Ishikawa (cell line): ENCODE data around the gene M1AP.

Experiments used
- CEBPB ChIP-seq: IDR thresholded peaks from 2 replicates; pipeline ENCODE4 v1.6.1; 2012
- CREB1 ChIP-seq: IDR thresholded peaks from 2 replicates; pipeline ENCODE4 v1.6.1; 2012; ENCODE audit warnings: low read depth
- EGR1 ChIP-seq: IDR thresholded peaks from 2 replicates; pipeline ENCODE4 v1.6.1; 2012
- EP300 ChIP-seq: IDR thresholded peaks from 2 replicates; pipeline ENCODE4 v1.6.1; 2012; ENCODE audit warnings: borderline replicate concordance
- FOXM1 ChIP-seq: IDR thresholded peaks from 2 replicates; pipeline ENCODE4 v1.6.1; 2012; ENCODE audit warnings: low read depth, borderline replicate concordance
- MAX ChIP-seq: IDR thresholded peaks from 2 replicates; pipeline ENCODE4 v1.6.1; 2012
- NFIC ChIP-seq: IDR thresholded peaks from 2 replicates; pipeline ENCODE4 v1.6.1; 2012
- RAD21 ChIP-seq: IDR thresholded peaks from 2 replicates; pipeline ENCODE4 v1.6.1; 2012; ENCODE audit warnings: low read depth
- REST ChIP-seq: IDR thresholded peaks from 2 replicates; pipeline ENCODE4 v1.6.1; 2012; ENCODE audit warnings: low read depth, mild to moderate bottlenecking
- TAF1 ChIP-seq: IDR thresholded peaks from 2 replicates; pipeline ENCODE4 v1.6.1; 2012; ENCODE audit warnings: low read depth, mild to moderate bottlenecking
- TCF12 ChIP-seq: IDR thresholded peaks from 2 replicates; pipeline ENCODE4 v1.6.1; 2012; ENCODE audit warnings: low read depth
- TEAD4 ChIP-seq: IDR thresholded peaks from 2 replicates; pipeline ENCODE4 v1.6.1; 2012
- USF1 ChIP-seq: IDR thresholded peaks from 2 replicates; pipeline ENCODE4 v1.6.1; 2012
- YY1 ChIP-seq: IDR thresholded peaks from 2 replicates; pipeline ENCODE4 v1.6.1; 2012; ENCODE audit warnings: low read depth
- ZBTB7A ChIP-seq: IDR thresholded peaks from 2 replicates; pipeline ENCODE4 v1.6.1; 2012; ENCODE audit warnings: low read depth

The M1AP gene

GRCh38 chr2:74536166-74536950 lies 111.8 kb downstream of the M1AP start:
- TF ChIP-seq REST (no peak), TCF12 (no peak), CREB1 (no peak), FOXM1 (no peak), EGR1 (no peak), MAX (no peak), TEAD4 (no peak), CEBPB (no peak), RAD21 (no peak), TAF1 (no peak), YY1 (no peak), USF1 (no peak), NFIC (no peak), ZBTB7A (no peak)

GRCh38 chr2:74535440-74535965 lies 112.6 kb downstream of the M1AP start:
- TF ChIP-seq REST, result no peak
- no peak for TF ChIP-seq TAF1
- TF ChIP-seq EP300, result no peak
- TF ChIP-seq ZBTB7A, result no peak
- no peak for TF ChIP-seq USF1
- no peak for TF ChIP-seq MAX
- TF ChIP-seq FOXM1, result no peak
- TF ChIP-seq CREB1, result no peak
- no peak for TF ChIP-seq NFIC
- TF ChIP-seq EGR1, result no peak
- TF ChIP-seq TCF12, result no peak
- no peak for TF ChIP-seq RAD21

GRCh38 chr2:74534411-74534810 lies 113.7 kb downstream of the M1AP start:
- no peak for TF ChIP-seq TEAD4
- no peak for TF ChIP-seq MAX
- no peak for TF ChIP-seq NFIC
- TF ChIP-seq ZBTB7A, result no peak
- TF ChIP-seq CREB1, result no peak
- no peak for TF ChIP-seq TAF1

GRCh38 chr2:74533464-74533863 lies 114.7 kb downstream of the M1AP start:
- TF ChIP-seq CREB1 (no peak), YY1 (no peak), REST (no peak), MAX (no peak), NFIC (no peak), TCF12 (no peak), FOXM1 (no peak)
